H9 (cell line): Measurements from ENCODE around the gene GRB10. TPM values are rescaled to one million over a fixed set of nuclear protein-coding genes. Genes with fewer than 3 reads are reported as not detected.

Experiments used
- DNase-seq: peaks from one replicate; pipeline ENCODE4 v3.0.0-alpha.2; 2017
- H2AFZ ChIP-seq: one replicate; pipeline ENCODE4 v1.6.1; 2013; ENCODE audit warnings: mild to moderate bottlenecking, low read length, control low read depth, moderate library complexity
- H2AK5ac ChIP-seq: 2 replicates; pipeline ENCODE4 v1.6.1; 2013; ENCODE audit warnings: low read length, control low read depth, mixed read lengths; ENCODE audit not compliant: insufficient read length
- H2BK120ac ChIP-seq: one replicate; pipeline ENCODE4 v1.6.1; 2013; ENCODE audit warnings: low read depth, mild to moderate bottlenecking, low read length, control low read depth, inconsistent platforms; ENCODE audit not compliant: poor library complexity, severe bottlenecking
- H2BK12ac ChIP-seq: 2 replicates; pipeline ENCODE4 v1.6.1; 2013; ENCODE audit warnings: low read length, control low read depth, mixed read lengths, low read depth; ENCODE audit not compliant: insufficient read length
- H2BK15ac ChIP-seq: 2 replicates; pipeline ENCODE4 v1.6.1; 2013; ENCODE audit warnings: low read depth, low read length, control low read depth
- H2BK20ac ChIP-seq: one replicate; pipeline ENCODE4 v1.6.1; 2013; ENCODE audit warnings: low read depth, mild to moderate bottlenecking, low read length, control low read depth, inconsistent platforms; ENCODE audit not compliant: poor library complexity, severe bottlenecking
- H2BK5ac ChIP-seq: 2 replicates; pipeline ENCODE4 v1.6.1; 2013; ENCODE audit warnings: low read length, control low read depth, mixed read lengths; ENCODE audit not compliant: insufficient read length
- H3K14ac ChIP-seq: 2 replicates; pipeline ENCODE4 v1.6.1; 2013; ENCODE audit warnings: low read length, control low read depth; ENCODE audit not compliant: insufficient read depth
- H3K18ac ChIP-seq: 2 replicates; pipeline ENCODE4 v1.6.1; 2013; ENCODE audit warnings: low read depth, mild to moderate bottlenecking, mixed read lengths, low read length, control low read depth; ENCODE audit not compliant: insufficient read length
- H3K23ac ChIP-seq: 2 replicates; pipeline ENCODE4 v1.6.1; 2013; ENCODE audit warnings: low read length, control low read depth, mixed read lengths, low read depth; ENCODE audit not compliant: insufficient read length
- H3K23me2 ChIP-seq: 2 replicates; pipeline ENCODE4 v1.6.1; 2013; ENCODE audit warnings: low read depth, mild to moderate bottlenecking, mixed read lengths, low read length, control low read depth; ENCODE audit not compliant: insufficient read length, poor library complexity, severe bottlenecking
- H3K27ac ChIP-seq: 2 replicates; pipeline ENCODE4 v1.5.1; 2013; ENCODE audit warnings: low read length, control low read depth, mixed read lengths, low read depth; ENCODE audit not compliant: insufficient read length
- H3K27me3 ChIP-seq: 2 replicates; pipeline ENCODE4 v1.6.1; 2013; ENCODE audit warnings: low read length, control low read depth, inconsistent platforms; ENCODE audit not compliant: insufficient read depth
- H3K4ac ChIP-seq: 2 replicates; pipeline ENCODE4 v1.6.1; 2013; ENCODE audit warnings: low read depth, mild to moderate bottlenecking, control low read depth, inconsistent platforms, low read length, moderate library complexity
- H3K4me1 ChIP-seq: 2 replicates; pipeline ENCODE4 v1.6.1; 2013; ENCODE audit warnings: low read length, control low read depth, inconsistent platforms; ENCODE audit not compliant: insufficient read depth
- H3K4me2 ChIP-seq: 2 replicates; pipeline ENCODE4 v1.6.1; 2013; ENCODE audit warnings: low read length, control low read depth, mixed read lengths; ENCODE audit not compliant: insufficient read length, insufficient read depth
- H3K56ac ChIP-seq: 2 replicates; pipeline ENCODE4 v1.6.1; 2013; ENCODE audit warnings: low read depth, mild to moderate bottlenecking, mixed read lengths, low read length, control low read depth; ENCODE audit not compliant: insufficient read length
- H3K79me1 ChIP-seq: 2 replicates; pipeline ENCODE4 v1.6.1; 2013; ENCODE audit warnings: low read depth, mild to moderate bottlenecking, moderate library complexity, low read length, control low read depth, inconsistent platforms; ENCODE audit not compliant: insufficient read depth, poor library complexity, severe bottlenecking
- H3K79me2 ChIP-seq: 2 replicates; pipeline ENCODE4 v1.6.1; 2013; ENCODE audit warnings: low read length, control low read depth, inconsistent platforms; ENCODE audit not compliant: insufficient read depth
- H3K9ac ChIP-seq: 2 replicates; pipeline ENCODE4 v1.6.1; 2013; ENCODE audit warnings: low read length, control low read depth, mixed read lengths; ENCODE audit not compliant: insufficient read length; ENCODE audit errors: extremely low read depth
- H3K9me3 ChIP-seq: one replicate; pipeline ENCODE4 v1.6.1; 2013; ENCODE audit warnings: low read depth, low read length, inconsistent platforms; ENCODE audit not compliant: control insufficient read depth
- H3T11ph ChIP-seq: one replicate; pipeline ENCODE4 v1.6.1; 2013; ENCODE audit warnings: mild to moderate bottlenecking, low read length, control low read depth, inconsistent platforms
- H4K20me1 ChIP-seq: one replicate; pipeline ENCODE4 v1.6.1; 2013; ENCODE audit not compliant: control insufficient read depth, insufficient read length, insufficient read depth
- H4K5ac ChIP-seq: 2 replicates; pipeline ENCODE4 v1.6.1; 2013; ENCODE audit warnings: low read depth, mild to moderate bottlenecking, mixed read lengths, low read length, control low read depth; ENCODE audit not compliant: insufficient read length
- H4K8ac ChIP-seq: replicated peaks from 2 replicates; pipeline ENCODE4 v1.6.1; 2013; ENCODE audit warnings: low read length, control low read depth, mixed read lengths, low read depth; ENCODE audit not compliant: insufficient read length
- H4K91ac ChIP-seq: 2 replicates; pipeline ENCODE4 v1.6.1; 2013; ENCODE audit warnings: low read depth, mild to moderate bottlenecking, moderate library complexity, mixed read lengths, low read length, control low read depth; ENCODE audit not compliant: insufficient read length
- H3K27ac Mint-ChIP-seq, 3 experiments: 2 replicates in 2 of 3; 3 replicates in 1 of 3; pipeline ENCODE4 v1.8.0; 2020 to 2021; ENCODE audit warnings: mixed read lengths in 3 of 3, mild to moderate bottlenecking in 1 of 3, moderate library complexity in 1 of 3
- H3K27me3 Mint-ChIP-seq: 2 replicates; pipeline ENCODE4 v1.8.0; 2021; ENCODE audit warnings: low read depth, mild to moderate bottlenecking, moderate library complexity, mixed read lengths
- H3K36me3 Mint-ChIP-seq, 3 experiments: 2 replicates in 2 of 3; 3 replicates in 1 of 3; pipeline ENCODE4 v1.8.0; 2020 to 2021; ENCODE audit warnings: low read depth in 3 of 3, mixed read lengths in 3 of 3; ENCODE audit not compliant: insufficient read depth in 1 of 3
- H3K4me1 Mint-ChIP-seq, 2 experiments: 2 replicates each; pipeline ENCODE4 v1.8.0; 2020; ENCODE audit warnings: mixed read lengths in 2 of 2
- H3K4me3 Mint-ChIP-seq, 2 experiments: 2 replicates in 1 of 2; 3 replicates in 1 of 2; pipeline ENCODE4 v1.8.0; 2020 to 2021; ENCODE audit warnings: mild to moderate bottlenecking in 2 of 2, mixed read lengths in 2 of 2, moderate library complexity in 1 of 2
- H3K9me3 Mint-ChIP-seq, 2 experiments: 2 replicates in 1 of 2; 3 replicates in 1 of 2; pipeline ENCODE4 v1.8.0; 2020; ENCODE audit warnings: mild to moderate bottlenecking in 2 of 2, mixed read lengths in 2 of 2, moderate library complexity in 1 of 2
- CTCF ChIP-seq: fragments of 200-600 bp; sonication (generic); conservative IDR thresholded peaks from 3 replicates; pipeline ENCODE4 v1.8.0; 2021; ENCODE audit warnings: antibody characterized with exemption, mild to moderate bottlenecking
- WGBS: extraction: QIAGEN DNeasy Blood & Tissue Kit; methylation state at CpG from one replicate; pipeline ENCODE4 v1.1.7; 2013; ENCODE audit warnings: missing lambda C conversion rate, low lambda C conversion rate, mixed read lengths; ENCODE audit not compliant: insufficient read length; ENCODE audit errors: extremely low coverage; 5-methylcytosine and 5-hydroxymethylcytosine counted together
- total RNA-seq: library from RNA; stranded (reverse); gene quantifications from 2 replicates; pipeline ENCODE4 v1.2.1, GENCODE V29; 2021

GRB10 gene
- total RNA-seq, 1 experiment from 2014 or later: 108 TPM

- no peaks in the 10 kb centered on the region for H3K27me3 ChIP-seq
- WGBS: no CpG with 5 or more reads among the region's 14 CpGs
- no peak for DNase-seq
- TF ChIP-seq CTCF: no peak
- H3K27ac ChIP-seq: no peak overlapping the region
- no peak overlapping the region for H3K23ac ChIP-seq
- H3T11ph ChIP-seq: no peak overlapping the region
- H2BK20ac ChIP-seq: no peak overlapping the region
- H2BK12ac ChIP-seq: no peak overlapping the region
- H2AFZ ChIP-seq: no peak overlapping the region
- H3K56ac ChIP-seq: no peak overlapping the region
- Mint-ChIP-seq H3K27me3 (peaks cover 13% of the 10 kb centered on the region), H3K27ac (no peak overlapping the region), H3K4me1 (peaks cover 21 to 32% of the 10 kb centered on the region in 2 experiments), H3K36me3 (no peaks in the 10 kb centered on the region; a peak in 1 of 7 replicates), H3K9me3 (no peaks in the 10 kb centered on the region; a peak in 1 of 5 replicates), H3K4me3 (no peak overlapping the region)
- no peaks in the 10 kb centered on the region for H3K79me1 ChIP-seq
- no peak overlapping the region for H4K8ac ChIP-seq
- no peak overlapping the region for H4K91ac ChIP-seq
- no peak overlapping the region for H2BK15ac ChIP-seq
- no peak overlapping the region for H3K14ac ChIP-seq
- no peaks in the 10 kb centered on the region for H4K20me1 ChIP-seq
- H4K5ac ChIP-seq: no peak overlapping the region
- no peaks in the 10 kb centered on the region for H3K23me2 ChIP-seq
- no peak overlapping the region for H3K9ac ChIP-seq
- no peaks in the 10 kb centered on the region for H3K9me3 ChIP-seq
- H3K4me2 ChIP-seq: no peak overlapping the region
- no peak overlapping the region for H2AK5ac ChIP-seq
- no peak overlapping the region for H3K4ac ChIP-seq
- H3K79me2 ChIP-seq: no peaks in the 10 kb centered on the region
- no peak overlapping the region for H2BK5ac ChIP-seq
- no peak overlapping the region for H3K18ac ChIP-seq
- no peak overlapping the region for H2BK120ac ChIP-seq
- H3K4me1 ChIP-seq: peaks cover 4% of the 10 kb centered on the region; the same call in 1 of the 2 replicates
Measured at GRCh38 chr7:50807026-50807730, 24.5 kb upstream of the GRB10 start.
